A549 (cell line): Measurements from ENCODE around the gene DTNA.

Experiments
- CTCF ChIP-seq: fragments of >200 bp; sonication (Bioruptor Twin); formaldehyde crosslinking; IDR thresholded peaks from 3 replicates; pipeline ENCODE4 v1.5.1; 2016
- FOSL2 ChIP-seq, 2 experiments: fragments of 450-650 bp in 1 of 2; fragments of >200 bp in 1 of 2; sonication (Bioruptor Twin) in 1 of 2; formaldehyde crosslinking; IDR thresholded peaks; 2 replicates each; pipeline versions ENCODE4 v1.5.0 to v1.6.1; 2016 to 2020; ENCODE audit warnings: mild to moderate bottlenecking in 1 of 2, moderate library complexity in 1 of 2
- JUN ChIP-seq, 2 experiments: fragments of >200 bp; sonication (Bioruptor Twin); formaldehyde crosslinking; IDR thresholded peaks; 2 replicates in 1 of 2; 3 replicates in 1 of 2; pipeline ENCODE4 v1.6.1; 2016 to 2017
- NPAS2 ChIP-seq: fragments of 250-450 bp; sonication (Bioruptor Pico); IDR thresholded peaks from 2 replicates; pipeline ENCODE4 v1.8.0; 2022; ENCODE audit warnings: mild to moderate bottlenecking, moderate library complexity, borderline replicate concordance
- PHF8 ChIP-seq: fragments of 200-600 bp; sonication (generic); IDR thresholded peaks from 2 replicates; pipeline ENCODE4 v1.6.1; 2016; ENCODE audit warnings: low read depth, mild to moderate bottlenecking, antibody characterized with exemption, moderate library complexity, borderline replicate concordance
- RCOR1 ChIP-seq: fragments of 150-350 bp; IDR thresholded peaks from 2 replicates; pipeline ENCODE4 v1.6.1; 2014; ENCODE audit warnings: antibody characterized with exemption, low read length, low read depth
- SREBF2 ChIP-seq: fragments of 450-650 bp; IDR thresholded peaks from 2 replicates; pipeline ENCODE4 v1.6.1; 2014; ENCODE audit warnings: mild to moderate bottlenecking, moderate library complexity
- ZFP36 ChIP-seq: fragments of 450-650 bp; IDR thresholded peaks from 2 replicates; pipeline ENCODE4 v1.6.1; 2014; ENCODE audit warnings: borderline replicate concordance; ENCODE audit not compliant: partially characterized antibody
- TF ChIP-seq, protein P1 (sequence below): fragments of 200-600 bp; sonication (generic); IDR thresholded peaks from 2 replicates; pipeline ENCODE4 v1.6.1; 2016; ENCODE audit warnings: antibody characterized with exemption, mild to moderate bottlenecking, moderate library complexity
- TF ChIP-seq, protein P2 (sequence below): IDR thresholded peaks from 2 replicates; pipeline ENCODE4 v1.6.1; 2012

- TF ChIP-seq NPAS2 (CRISPR knock-in tag) (no peak), CTCF (no peak), FOSL2 (IDR thresholded peaks at IDR 0.05) (no peak), FOSL2 (CRISPR knock-in tag; IDR thresholded peaks at IDR 0.05) (no peak), SREBF2 (no peak), JUN (IDR thresholded peaks at IDR 0.05) (no peak), RCOR1 (no peak), PHF8 (no peak), ZFP36 (no peak)
- TF ChIP-seq, protein P1, sequence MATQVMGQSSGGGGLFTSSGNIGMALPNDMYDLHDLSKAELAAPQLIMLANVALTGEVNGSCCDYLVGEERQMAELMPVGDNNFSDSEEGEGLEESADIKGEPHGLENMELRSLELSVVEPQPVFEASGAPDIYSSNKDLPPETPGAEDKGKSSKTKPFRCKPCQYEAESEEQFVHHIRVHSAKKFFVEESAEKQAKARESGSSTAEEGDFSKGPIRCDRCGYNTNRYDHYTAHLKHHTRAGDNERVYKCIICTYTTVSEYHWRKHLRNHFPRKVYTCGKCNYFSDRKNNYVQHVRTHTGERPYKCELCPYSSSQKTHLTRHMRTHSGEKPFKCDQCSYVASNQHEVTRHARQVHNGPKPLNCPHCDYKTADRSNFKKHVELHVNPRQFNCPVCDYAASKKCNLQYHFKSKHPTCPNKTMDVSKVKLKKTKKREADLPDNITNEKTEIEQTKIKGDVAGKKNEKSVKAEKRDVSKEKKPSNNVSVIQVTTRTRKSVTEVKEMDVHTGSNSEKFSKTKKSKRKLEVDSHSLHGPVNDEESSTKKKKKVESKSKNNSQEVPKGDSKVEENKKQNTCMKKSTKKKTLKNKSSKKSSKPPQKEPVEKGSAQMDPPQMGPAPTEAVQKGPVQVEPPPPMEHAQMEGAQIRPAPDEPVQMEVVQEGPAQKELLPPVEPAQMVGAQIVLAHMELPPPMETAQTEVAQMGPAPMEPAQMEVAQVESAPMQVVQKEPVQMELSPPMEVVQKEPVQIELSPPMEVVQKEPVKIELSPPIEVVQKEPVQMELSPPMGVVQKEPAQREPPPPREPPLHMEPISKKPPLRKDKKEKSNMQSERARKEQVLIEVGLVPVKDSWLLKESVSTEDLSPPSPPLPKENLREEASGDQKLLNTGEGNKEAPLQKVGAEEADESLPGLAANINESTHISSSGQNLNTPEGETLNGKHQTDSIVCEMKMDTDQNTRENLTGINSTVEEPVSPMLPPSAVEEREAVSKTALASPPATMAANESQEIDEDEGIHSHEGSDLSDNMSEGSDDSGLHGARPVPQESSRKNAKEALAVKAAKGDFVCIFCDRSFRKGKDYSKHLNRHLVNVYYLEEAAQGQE, result no peak
- TF ChIP-seq, protein P2, sequence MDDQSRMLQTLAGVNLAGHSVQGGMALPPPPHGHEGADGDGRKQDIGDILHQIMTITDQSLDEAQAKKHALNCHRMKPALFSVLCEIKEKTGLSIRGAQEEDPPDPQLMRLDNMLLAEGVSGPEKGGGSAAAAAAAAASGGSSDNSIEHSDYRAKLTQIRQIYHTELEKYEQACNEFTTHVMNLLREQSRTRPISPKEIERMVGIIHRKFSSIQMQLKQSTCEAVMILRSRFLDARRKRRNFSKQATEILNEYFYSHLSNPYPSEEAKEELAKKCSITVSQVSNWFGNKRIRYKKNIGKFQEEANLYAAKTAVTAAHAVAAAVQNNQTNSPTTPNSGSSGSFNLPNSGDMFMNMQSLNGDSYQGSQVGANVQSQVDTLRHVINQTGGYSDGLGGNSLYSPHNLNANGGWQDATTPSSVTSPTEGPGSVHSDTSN, result no peak
Observed at GRCh38 chr18:34794348-34794747, 84.2 kb downstream of the DTNA start.
